ENCODE results near the gene EXOC4.
"Not testable (repeated sequence)": the region's sequence is repeated elsewhere in the genome, so short reads cannot be mapped to it uniquely, and the experiment has no call there.

EXOC4 gene

DNA sequence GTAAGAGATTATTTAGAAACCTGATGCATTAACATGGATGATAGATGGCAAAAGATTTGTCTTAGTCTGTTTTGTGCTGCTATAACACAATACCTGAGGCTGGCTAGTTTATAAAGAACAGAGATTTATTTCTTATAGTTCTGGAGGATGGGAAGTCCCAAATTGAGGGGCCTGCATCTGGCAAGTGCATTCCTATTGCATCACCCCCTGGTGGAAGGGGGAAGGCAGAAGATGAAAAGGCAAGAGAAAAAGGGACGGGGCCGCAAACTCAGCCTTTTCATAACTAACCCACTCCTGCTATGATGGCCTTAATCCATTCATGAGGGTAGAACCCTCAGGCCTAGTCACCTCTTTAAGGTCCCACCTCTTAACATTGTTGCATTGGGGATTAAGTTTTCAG lies 720.8 kb downstream of the EXOC4 start:
- no peak for DNase-seq

DNA sequence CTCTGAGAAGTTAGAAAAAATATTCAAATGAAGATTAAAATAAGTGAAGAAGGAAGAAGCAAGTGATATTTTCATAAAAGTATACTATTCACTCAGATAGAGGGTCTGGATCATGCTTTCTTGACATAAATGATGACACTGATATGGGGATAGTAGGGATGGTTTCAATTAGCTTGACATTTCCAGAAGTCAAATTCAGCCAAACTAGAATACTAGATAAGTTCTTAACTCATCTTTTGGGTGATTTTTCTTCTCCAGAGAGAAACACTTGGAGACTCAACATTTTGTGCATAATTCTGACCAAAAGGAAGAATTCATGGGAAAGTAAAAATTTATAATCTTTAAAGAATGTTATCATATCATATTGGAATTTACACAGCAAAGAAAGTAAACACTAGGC lies 722.3 kb downstream of the EXOC4 start:
- no peak for DNase-seq

DNA sequence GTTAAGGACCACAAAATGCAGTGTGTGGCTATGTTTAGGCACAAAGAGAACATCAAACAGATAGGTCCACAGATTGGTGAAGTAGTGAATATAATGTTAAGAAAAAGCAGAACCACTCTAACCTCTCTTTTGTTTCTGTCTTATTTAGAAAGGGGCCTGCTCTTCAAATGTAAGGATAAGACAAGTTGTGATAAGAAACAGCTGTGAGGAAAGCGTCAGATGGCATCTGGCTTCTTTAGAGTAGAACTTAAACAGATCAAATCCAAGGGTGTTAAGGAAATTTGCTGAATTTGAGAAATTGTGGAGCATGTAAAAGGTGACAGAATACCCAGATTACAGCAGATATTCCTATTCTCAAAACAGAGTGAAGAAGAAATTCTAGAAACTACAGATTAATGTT lies 723.3 kb downstream of the EXOC4 start:
- DNase-seq, result no peak

DNA sequence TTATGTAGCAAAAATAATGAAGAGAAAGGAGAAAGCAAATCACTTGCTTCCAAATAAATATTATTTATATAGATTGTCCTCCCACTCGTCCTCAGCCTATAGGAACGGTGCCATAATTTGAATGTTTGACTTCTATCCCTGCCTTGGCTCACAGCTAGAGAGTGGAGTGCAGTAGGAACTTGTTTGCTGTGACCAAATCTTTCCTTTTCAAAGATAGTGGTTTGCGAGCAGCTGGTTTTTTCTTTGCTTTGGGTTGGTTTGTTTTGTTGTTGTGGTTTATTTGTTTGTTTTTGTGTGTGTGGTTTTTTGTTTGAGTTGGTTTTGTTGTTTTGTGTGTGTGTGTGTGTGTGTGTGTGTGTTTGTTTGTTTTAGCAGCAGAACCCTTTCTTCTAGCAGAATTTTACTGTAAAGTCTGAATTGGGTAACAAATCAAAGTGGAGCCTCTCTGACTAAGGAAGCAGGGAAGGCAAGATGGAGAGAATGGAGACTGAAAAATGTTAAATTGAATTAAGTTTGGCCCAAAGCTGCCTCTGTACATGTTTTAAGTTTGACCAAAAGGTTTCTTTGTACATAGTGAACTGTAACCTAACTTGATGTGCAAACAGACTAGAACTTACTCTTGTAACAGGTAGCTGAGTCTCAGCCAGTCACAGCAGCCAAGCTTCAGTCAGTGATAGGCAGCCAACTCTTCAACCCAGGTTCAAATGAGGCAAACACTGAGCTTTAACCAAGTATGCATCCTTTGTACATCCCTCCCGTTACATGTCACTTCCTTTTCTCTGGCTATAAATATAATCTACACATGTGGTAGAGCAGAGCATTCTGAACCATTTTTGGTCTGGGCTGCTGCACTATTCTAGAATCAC lies 724.8 kb downstream of the EXOC4 start:
- DNase-seq, result no peak

DNA sequence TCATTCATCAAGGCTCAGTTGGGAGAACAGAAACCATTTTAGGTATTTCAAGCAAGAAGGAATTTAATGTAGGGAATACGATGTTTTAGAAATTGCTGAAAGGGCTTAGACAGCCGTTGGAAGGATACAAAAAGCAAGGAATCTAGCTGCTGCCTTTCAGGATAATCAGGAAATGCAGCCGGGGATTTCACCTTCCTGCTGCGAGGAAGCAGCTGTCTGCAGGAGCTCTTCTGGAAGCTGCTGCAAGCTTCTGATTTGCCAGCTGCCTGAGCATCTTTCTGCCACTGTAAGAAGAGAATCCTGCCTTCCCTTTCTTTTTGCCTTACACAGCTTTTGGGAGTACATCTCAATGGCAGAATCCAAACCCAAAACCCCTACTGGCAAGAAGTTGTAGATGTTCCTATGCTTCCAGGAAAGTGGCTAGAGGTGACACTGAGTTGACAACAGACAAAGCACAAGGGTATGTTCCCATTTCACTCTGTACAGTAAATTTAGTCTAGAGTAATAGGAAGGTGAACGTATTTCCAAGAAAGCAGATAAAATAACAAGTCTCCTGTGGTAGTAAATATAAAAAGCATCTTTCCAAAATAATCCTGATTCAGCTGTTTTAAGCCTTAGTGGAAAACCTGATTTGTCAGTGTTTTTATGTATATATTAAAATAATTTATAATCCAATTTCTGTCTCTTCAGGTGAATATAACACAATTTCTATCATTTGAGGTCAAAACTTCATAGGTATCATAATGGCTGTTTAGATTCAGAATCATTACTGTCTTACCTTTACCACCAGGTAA lies 725.8 kb downstream of the EXOC4 start:
- DNase-seq, result no peak

DNA sequence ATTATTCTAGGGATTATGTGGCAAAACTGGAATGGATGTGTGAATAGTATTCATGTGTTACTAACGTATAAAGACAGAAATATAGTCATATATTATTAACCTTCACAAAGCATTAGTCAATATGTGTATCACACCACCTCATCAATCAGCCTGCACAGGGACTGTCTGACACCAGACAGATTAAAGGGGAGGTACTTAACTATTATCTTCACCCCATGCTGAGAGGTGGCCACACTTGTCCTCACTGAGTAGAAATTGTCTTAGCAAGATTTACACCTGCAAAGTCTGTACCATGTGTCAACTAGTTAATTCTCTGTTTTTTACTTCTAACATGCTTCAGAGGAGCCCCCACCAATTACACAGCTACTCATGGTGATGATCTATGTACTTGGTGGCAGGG lies 727.9 kb downstream of the EXOC4 start:
- DNase-seq, result no peak

DNA sequence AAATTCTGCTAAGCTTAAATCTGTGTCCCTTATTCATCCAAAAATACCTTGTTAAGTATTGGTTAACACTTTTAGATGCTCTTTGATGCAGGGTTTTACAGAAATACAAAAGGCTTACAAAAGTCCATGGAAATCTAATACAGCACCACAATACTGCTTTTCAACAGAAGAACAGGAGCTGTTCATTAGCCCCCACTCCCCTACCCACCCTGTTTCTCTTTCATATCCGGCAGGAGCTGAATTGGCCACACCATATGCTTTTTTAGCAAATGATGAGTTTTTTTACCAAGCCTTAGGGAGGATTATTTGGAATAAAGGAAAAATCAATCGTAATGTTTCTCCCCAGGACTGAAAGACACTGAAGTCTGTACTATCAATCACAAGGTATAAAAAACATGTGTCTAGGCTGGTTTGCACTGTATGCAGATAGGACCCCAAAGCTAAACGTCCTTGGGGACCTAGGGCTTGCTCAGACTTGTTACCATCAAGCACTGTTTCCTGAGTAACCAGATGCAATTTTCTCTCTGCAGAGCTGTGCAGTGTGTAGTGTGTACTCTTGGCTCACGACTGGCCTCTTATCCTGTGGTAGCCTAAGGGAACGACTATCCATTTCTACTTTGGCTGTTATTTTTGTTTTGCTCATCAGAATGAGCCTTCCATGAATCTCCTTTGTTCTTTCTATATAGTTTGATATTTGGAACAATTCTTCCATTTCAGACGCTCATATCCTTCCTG lies 731.0 kb downstream of the EXOC4 start:
- DNase-seq, result no peak

DNA sequence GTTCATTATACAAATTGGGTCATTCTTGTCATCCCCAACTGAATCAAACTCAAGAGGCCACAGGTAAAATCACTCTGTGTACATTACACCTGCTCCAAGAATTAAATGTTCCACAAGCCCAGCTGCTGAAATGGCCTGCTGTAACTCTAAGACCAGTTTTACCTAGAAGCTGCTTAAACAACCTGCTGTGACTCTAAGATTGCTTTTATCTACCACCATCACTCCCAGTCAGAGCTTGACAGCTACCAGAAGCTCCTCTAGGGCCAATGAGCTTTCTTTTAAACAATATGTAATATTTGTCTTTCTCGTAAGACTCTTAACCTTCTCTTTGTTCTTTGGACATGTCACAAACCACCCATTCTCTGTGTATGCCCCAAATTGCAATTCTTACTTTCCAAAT lies 732.4 kb downstream of the EXOC4 start:
- no peak for DNase-seq

DNA sequence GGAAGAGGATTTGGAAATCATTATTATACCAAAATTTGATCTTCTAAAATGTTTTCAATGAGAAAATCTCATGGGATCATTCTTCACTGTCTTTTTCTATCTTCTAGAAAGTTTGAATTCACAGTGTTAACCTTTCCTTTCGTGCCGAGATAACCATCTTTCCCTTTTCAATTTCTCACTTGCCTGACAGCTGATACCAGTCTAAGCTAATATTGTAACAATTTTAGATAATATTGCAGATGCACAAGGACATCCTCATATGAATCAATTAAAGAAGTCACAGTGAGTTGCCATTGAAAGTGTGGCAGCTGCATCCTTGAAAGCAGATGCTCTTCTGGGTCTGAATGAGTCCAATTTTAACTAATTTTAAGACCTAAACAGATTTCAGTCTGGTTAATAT lies 734.7 kb downstream of the EXOC4 start:
- DNase-seq, result no peak

DNA sequence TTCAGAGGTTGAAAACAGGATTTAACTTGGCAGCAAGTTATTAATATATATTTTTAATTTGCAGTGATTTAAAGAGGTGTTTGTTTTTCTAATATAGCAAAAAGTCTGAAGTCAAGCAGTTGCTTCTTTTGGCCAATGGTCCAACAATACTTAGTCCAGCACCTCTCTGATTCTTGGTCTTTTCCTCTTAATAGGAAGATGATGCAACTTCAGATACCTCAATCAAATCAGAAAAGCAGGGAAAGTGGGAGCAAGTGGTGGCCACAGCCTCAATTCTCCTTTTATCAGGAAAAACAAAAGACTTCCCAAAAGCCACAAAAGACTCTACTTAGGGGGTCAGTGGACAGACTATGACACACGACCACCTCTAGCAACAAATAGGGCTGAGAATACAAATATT lies 740.7 kb downstream of the EXOC4 start:
- DNase-seq, result no peak

DNA sequence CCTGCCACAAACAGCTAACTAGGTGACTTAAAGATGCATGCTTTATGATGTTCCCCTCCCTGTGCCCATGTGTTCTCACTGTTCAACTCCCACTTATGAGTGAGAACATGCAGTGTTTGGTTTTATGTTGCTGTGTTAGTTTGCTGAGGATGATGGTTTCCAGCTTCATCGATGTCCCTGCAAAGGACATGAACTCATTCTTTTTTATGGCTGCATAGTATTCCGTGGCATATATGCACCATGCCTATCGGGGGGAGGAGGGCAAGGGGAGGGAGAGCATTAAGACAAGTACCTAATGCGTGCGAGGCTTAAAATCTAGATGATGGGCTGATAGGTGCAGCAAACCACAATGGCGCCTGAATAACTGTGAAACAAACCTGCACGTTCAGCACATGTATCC lies 741.2 kb downstream of the EXOC4 start:
- not testable (repeated sequence) for DNase-seq

DNA sequence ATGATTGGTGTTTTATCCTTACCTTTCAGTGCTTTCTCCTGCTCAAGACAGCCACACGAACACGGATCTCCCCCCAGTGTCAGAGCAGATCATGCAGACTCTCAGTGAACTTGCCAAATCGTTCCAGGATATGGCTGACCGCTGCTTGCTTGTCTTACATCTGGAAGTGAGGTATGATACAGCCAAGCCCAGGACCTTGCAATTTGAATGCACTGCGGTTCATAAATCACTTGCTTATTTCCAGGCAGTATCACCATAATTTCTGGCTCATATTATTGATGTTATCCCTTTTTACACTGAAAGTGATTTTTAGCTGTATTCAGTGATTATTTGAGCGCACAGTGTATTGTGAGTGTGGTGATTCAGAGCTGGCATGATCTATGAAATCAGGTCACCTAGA lies 744.6 kb downstream of the EXOC4 start:
- no peak for DNase-seq

DNA sequence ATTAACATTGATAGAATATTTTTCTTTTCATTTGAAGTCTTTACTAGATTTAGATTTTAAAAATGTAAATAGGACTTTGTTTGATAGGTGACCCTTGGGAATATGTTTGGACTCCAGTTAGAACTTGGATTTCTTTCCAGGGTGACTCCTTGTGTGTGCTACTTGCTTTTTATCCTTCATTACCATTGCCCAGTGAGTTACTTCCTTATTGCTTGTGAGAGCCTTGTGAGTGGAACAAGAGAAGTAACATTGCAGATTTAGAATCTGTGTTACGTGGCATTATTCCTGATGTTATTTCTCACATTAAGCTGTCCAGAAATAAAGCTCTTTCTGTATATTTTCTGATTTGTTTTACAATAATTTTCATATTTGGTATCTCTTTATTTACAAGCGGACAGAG lies 746.3 kb downstream of the EXOC4 start:
- no peak for DNase-seq

DNA sequence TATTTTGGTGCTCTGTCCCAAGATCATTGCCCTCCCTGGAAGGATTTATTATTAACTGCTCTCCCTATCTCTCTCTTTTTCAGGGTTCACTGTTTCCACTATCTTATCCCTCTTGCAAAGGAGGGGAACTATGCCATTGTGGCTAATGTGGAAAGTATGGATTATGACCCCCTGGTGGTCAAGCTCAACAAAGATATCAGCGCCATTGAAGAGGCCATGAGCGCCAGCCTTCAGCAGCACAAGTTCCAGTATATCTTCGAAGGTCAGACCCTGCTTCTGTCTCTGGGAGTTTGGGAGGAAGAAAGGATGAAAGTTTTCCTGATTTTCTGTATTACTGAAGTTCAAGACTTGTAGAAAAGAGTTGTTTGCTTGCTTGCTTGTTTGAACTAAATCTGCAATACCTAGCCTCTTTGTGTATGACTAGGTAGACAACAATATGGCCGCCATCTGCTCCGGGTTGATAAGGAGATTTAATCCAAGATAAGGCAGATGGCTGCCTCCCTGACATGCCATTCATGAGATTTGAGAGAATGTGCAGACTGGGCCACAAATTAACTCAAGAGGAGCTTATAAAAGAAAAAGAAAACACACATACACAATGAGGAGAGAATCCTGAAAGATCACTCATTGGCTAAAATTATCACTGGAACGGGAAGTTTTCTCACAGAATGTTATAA lies 752.1 kb downstream of the EXOC4 start:
- DNase-seq, result no peak

DNA sequence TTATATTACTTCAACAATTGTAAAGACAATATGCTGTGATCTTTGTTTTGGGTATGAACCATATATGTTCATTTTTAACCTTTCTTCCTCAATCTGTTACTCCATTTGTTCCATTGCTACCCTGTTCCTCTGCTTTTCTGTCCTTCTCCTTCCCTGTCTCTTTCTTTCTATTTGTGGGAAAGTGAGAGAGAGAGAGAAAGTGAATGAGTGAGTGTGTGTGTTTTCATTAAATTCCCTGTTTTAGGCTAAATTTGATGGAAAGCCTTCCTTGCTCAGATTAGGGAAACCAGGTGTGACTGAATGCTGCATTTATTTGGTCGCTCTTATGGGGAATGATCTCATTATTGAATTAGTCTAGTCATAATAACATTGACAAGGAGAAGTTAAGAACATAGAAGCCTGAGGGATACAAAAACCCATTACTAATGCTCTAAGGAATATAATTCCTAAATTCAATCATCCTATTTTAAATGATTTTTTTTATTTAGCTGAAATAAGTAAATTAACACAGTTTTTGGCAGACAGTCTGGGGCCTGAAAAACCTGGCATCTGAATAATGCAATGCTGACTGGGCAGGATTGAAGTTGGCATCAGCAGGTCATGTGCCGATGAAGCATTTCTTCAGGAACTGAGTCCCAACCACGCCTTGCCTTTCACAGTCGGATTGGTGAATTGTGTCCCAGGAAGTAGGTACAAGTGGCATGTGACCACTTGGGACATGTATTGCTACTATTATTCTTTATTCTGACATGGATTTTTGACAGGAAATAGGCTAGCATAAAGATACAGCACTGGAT lies 756.6 kb downstream of the EXOC4 start:
- DNase-seq, result no peak

DNA sequence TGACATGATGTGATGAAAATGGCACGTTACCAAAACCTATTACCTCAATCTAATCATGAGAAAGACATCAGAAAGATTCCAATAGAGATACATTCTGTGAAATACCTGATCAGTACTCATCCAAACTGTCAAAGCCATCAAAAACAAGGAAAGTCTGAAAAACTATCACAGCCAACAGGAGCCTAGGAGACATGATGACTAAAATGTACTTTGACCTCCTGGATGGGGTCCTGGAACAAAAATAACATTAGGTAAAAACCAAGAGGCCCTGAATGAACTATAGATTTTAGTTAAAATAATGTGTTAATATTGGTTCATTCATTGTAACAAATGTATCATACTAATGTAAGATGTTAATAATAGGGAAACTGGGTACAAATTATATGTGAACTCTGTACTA lies 760.4 kb downstream of the EXOC4 start:
- DNase-seq, result no peak

DNA sequence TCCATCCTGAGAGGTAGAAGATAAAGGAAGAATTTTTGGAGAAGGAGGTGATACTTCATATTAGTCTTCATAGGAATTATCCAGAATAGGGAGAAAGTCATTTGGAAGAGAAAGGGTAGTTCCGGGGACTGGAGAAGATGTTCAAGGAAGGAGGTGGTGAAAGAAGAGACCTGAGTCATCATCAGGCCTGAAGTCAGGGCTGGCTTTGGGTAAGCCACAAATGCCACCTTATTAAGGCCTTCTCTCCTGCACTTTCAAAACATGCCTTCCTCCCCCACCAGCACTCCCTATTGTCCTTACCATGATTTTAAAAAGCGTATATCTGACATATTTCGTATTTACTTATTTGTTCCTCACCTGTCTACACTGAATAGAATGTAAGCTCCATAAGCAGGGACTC lies 762.1 kb downstream of the EXOC4 start:
- DNase-seq, result no peak

DNA sequence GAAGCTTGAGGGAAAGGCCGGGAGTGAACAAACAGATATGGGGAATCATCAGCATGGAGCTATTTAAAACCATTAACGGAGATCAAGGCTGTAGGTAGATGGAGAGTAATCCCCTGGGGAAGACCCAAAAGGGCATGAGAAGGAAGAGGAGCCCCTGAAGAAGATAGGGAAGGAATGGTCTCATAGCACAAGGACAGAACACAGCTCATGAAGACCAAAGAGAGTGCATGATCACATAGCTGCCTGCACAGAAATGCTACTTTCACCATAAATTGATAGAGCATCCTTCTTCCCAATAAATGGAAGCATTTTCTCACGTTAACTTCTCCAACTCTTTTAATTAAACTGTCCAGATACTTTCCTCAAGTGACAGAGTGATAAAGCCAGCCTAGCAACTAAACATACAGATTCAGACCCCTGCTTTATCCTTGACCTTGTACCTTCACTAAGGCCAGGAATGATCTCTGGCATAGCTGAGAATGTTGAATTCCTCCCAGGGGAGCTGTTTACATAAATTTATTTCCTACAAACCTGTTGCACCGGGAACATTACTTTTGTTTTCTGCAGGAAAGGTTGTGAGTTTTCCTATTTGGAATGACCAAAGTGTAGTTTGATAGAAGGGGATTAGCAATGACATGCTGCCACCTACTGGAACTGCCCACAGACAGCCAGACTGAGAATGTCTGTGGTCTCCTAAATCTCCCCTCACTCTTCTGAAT lies 763.5 kb downstream of the EXOC4 start:
- no peak for DNase-seq

DNA sequence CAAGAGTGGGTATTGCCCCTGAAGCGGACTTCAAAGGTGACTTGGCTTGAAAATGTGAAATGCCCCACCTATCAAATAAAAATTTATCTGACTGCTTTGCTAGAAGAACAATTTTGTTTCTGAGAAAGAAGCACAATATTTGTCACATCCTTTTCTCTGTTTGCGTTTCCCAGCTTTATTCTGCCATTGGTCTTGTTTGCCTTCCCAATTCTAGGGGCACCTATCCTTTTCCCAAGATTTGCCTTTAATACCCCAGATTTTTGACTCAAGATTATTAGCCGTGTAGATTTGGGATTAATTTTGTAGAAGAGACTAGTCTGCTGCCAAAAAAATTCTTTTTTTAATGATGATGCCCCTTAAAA lies 764.0 kb downstream of the EXOC4 start:
- no peak for DNase-seq

DNA sequence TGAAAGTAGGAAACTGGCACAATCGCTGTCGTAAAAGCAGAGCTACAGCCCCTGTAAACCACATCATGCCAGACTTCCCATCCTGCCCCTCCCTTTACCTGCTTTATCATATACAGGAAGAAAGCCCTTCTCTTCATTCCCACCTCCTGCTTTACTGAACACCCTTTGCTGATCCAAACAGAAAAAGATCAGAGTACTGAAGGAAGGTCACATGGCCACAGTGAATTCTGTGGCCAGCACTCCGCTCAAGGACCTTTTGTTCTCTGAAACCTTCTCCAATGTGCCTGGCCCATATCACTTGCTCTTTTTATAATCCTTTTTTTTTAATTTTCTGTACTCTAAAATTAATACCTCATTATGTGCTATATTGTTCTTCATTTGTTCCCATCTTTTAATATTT lies 765.4 kb downstream of the EXOC4 start:
- no peak for DNase-seq

DNA sequence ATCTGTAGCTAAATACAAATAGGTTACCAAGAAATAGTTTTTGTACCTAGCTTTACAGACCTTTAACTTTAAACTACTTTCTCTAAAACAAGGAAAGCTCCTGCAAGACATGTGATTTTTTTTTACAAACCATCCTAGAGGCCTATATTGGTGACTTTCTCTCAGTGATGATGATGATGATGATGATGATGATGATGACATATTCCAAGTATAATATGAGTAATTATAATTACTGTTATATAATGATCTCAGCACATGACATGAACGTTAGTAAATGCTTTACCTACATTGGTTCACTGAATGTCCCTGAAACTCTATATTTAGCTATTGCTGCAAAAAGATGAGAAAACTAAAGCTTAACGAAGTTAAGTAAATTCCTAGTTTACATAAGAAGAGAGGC lies 766.4 kb downstream of the EXOC4 start:
- no peak for DNase-seq

DNA sequence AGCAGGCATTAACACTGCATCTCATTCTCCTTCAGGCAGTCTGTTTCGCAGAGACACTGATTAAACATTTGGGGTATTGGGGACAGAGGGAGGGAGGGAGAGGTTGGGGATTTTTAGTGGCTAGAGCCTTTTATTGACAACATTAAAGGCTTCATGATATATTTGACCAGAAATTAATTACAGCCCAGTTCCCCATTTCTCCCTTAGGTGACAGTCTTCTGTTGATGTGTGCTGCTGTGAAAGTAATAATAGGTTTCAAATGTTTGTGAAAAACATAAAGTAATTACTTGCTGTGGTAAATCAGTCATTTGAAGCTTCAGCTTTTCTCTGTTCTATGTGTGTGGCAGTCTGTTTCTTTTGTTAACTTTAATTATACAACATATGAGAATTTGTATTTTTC lies 769.0 kb downstream of the EXOC4 start:
- DNase-seq, result no peak

All from CD4-positive, alpha-beta T cell treated with Interleukin-4 for 4 hours (primary cell).